ENCODE data around the gene NARF. TPM values are rescaled to one million over a fixed set of nuclear protein-coding genes. Genes with fewer than 3 reads are reported as not detected.

NARF gene
- total and polyA plus RNA-seq, 2 donors (not counting 3 experiments of a cell fraction or from before 2014, with no cell fraction given) = 83.4 to 158 TPM

- dilution Hi-C loops (cut with MboI; ENCODE audit: extremely low pct_ligation_motif_present, low sequenced_read_pairs) = no loop called here
Measured at GRCh38 chr17:82461827-82462524, 3.4 kb downstream of the NARF start.

GRCh38 chr17:82463391-82463790 lies 4.8 kb downstream of the NARF start:
- Histone ChIP-seq H4K20me1 (replicated peaks; ENCODE audit: control insufficient read depth, extremely low read depth, insufficient read depth, low read length) (no peaks in the 10 kb centered on the region), H3K79me2 (ENCODE audit: control insufficient read depth, insufficient read depth, low read length) (no peaks in the 10 kb centered on the region), H3K4me1 (ENCODE audit: control insufficient read depth, extremely low read depth, insufficient read depth, low read length) (peaks cover 3% of the 10 kb centered on the region), H3K27me3 (ENCODE audit: control insufficient read depth in 2 of 2, insufficient read depth in 2 of 2, low read length in 2 of 2) (no peaks in the 10 kb centered on the region), H3K9ac (replicated peaks; ENCODE audit: extremely low read depth, insufficient read depth, low read length) (no peak overlapping the region), H3K9me1 (replicated peaks; ENCODE audit: control insufficient read depth, extremely low read depth, insufficient read depth, low read length) (no peaks in the 10 kb centered on the region), H3K27ac (ENCODE audit: insufficient read depth, low read depth, low read length) (no peak overlapping the region), H3K4me2 (ENCODE audit: insufficient read depth, low read length) (no peak overlapping the region), H3K36me3 (ENCODE audit: control insufficient read depth in 2 of 2, extremely low read depth in 1 of 2, insufficient read depth in 2 of 2, low read length in 2 of 2) (peaks cover 0 to 38% of the 10 kb centered on the region in 2 experiments), H3K4me3 (replicated peaks in 1 of 3; ENCODE audit: insufficient read depth in 1 of 3, low read depth in 1 of 3, low read length in 3 of 3) (no peak overlapping the region), H2AFZ (ENCODE audit: low read depth, low read length) (no peak overlapping the region), H3K9me3 (replicated peaks; ENCODE audit: control insufficient read depth, insufficient read depth, low read length) (no peaks in the 10 kb centered on the region)
- CTCF ChIA-PET = no interaction called here
- intact Hi-C loops (cut with micrococcal nuclease) (no loop called here), dilution Hi-C loops (cut with MboI; ENCODE audit: extremely low pct_ligation_motif_present, low sequenced_read_pairs) (no loop called here)
- TF ChIP-seq GATA2 (IDR thresholded peaks at IDR 0.05; ENCODE audit: insufficient read depth, insufficient read length, low read depth, low read length) (no peak), POLR2A (IDR thresholded peaks at IDR 0.05; ENCODE audit: low read depth, low read length) (no peak), CTCF (IDR thresholded peaks at IDR 0.05; ENCODE audit: extremely low read depth in 1 of 2, insufficient read depth in 1 of 2, low read depth in 1 of 2, low read length in 2 of 2) (no peak), FOS (IDR thresholded peaks at IDR 0.05; ENCODE audit: borderline replicate concordance, insufficient read depth, low read length) (no peak)
- FAIRE-seq (no peak), DNase-seq (ENCODE audit: low read depth, low spot score) (no peak)
- no TSS peak for BruUV-seq (replicated peaks)
- POLR2A ChIA-PET = no interaction called here

More at GRCh38 chr17:82461827-82462524, 3.4 kb downstream of the NARF start:
- Histone ChIP-seq H3K9me3 (replicated peaks; ENCODE audit: control insufficient read depth, insufficient read depth, low read length) (no peaks in the 10 kb centered on the region), H3K4me1 (ENCODE audit: control insufficient read depth, extremely low read depth, insufficient read depth, low read length) (peaks cover 11% of the 10 kb centered on the region), H3K9ac (replicated peaks; ENCODE audit: extremely low read depth, insufficient read depth, low read length) (no peak overlapping the region), H3K9me1 (replicated peaks; ENCODE audit: control insufficient read depth, extremely low read depth, insufficient read depth, low read length) (no peaks in the 10 kb centered on the region), H4K20me1 (replicated peaks; ENCODE audit: control insufficient read depth, extremely low read depth, insufficient read depth, low read length) (no peaks in the 10 kb centered on the region), H3K27ac (ENCODE audit: insufficient read depth, low read depth, low read length) (no peak overlapping the region), H3K4me2 (ENCODE audit: insufficient read depth, low read length) (no peak overlapping the region), H3K36me3 (ENCODE audit: control insufficient read depth in 2 of 2, extremely low read depth in 1 of 2, insufficient read depth in 2 of 2, low read length in 2 of 2) (peaks cover 0 to 38% of the 10 kb centered on the region in 2 experiments), H3K4me3 (replicated peaks in 1 of 3; ENCODE audit: insufficient read depth in 1 of 3, low read depth in 1 of 3, low read length in 3 of 3) (no peak overlapping the region), H3K79me2 (ENCODE audit: control insufficient read depth, insufficient read depth, low read length) (no peaks in the 10 kb centered on the region), H2AFZ (ENCODE audit: low read depth, low read length) (no peak overlapping the region), H3K27me3 (ENCODE audit: control insufficient read depth in 2 of 2, insufficient read depth in 2 of 2, low read length in 2 of 2) (no peaks in the 10 kb centered on the region)
- no peak for FAIRE-seq
- intact Hi-C loops (cut with micrococcal nuclease) = no loop called here
- POLR2A ChIA-PET = no interaction called here
- BruUV-seq (replicated peaks) = no TSS peak
- DNase-seq (ENCODE audit: low read depth, low spot score) = no peak
- CTCF ChIA-PET = no interaction called here
- no peak for TF ChIP-seq GATA2 (IDR thresholded peaks at IDR 0.05; ENCODE audit: insufficient read depth, insufficient read length, low read depth, low read length)
- peak; percentile 21 for TF ChIP-seq POLR2AphosphoS5 (IDR thresholded peaks at IDR 0.05; ENCODE audit: insufficient read depth, low read depth, low read length)

Data from endothelial cell of umbilical vein (primary cell).